HEK293T (cell line): ENCODE data around the gene OR52E5.

ENCODE experiments used
- ARNT ChIP-seq: fragments of 450-650 bp; IDR thresholded peaks from 2 replicates; pipeline ENCODE4 v1.6.1; 2017; ENCODE audit warnings: mild to moderate bottlenecking
- BHLHE40 ChIP-seq: fragments of 450-650 bp; IDR thresholded peaks from 2 replicates; pipeline ENCODE4 v1.6.1; 2016; ENCODE audit warnings: mild to moderate bottlenecking, moderate library complexity, borderline replicate concordance
- CTBP1 ChIP-seq: fragments of 450-650 bp; IDR thresholded peaks from 2 replicates; pipeline ENCODE4 v1.6.1; 2016; ENCODE audit warnings: borderline replicate concordance
- ELF4 ChIP-seq: fragments of 450-650 bp; IDR thresholded peaks from 2 replicates; pipeline ENCODE4 v1.6.1; 2017; ENCODE audit warnings: antibody characterized with exemption
- FOXA1 ChIP-seq: fragments of 450-650 bp; IDR thresholded peaks from 2 replicates; pipeline ENCODE4 v1.6.1; 2016; ENCODE audit warnings: mild to moderate bottlenecking
- FOXM1 ChIP-seq: fragments of 450-650 bp; IDR thresholded peaks from 2 replicates; pipeline ENCODE4 v1.6.1; 2017; ENCODE audit warnings: mild to moderate bottlenecking, borderline replicate concordance
- L3MBTL2 ChIP-seq: fragments of 450-650 bp; conservative IDR thresholded peaks from 2 replicates; pipeline ENCODE4 v1.6.1; 2016; ENCODE audit warnings: mild to moderate bottlenecking
- SP1 ChIP-seq: fragments of 450-650 bp; IDR thresholded peaks from 2 replicates; pipeline ENCODE4 v1.6.1; 2017

GRCh38 chr11:5937868-5938602 lies 45.0 kb downstream of the OR52E5 start:
- TF ChIP-seq FOXA1 (no peak), ARNT (no peak), ELF4 (no peak), BHLHE40 (no peak), FOXM1 (no peak), L3MBTL2 (no peak), SP1 (no peak), CTBP1 (no peak)
